Activated T-cell treated with anti-CD3 and anti-CD28 coated beads for 48 hours (primary cell): ENCODE results near the gene SENP1.
A peak's percentile ranks its signal among the peaks of the same experiment; 100 is the strongest.

Experiments used
- DNase-seq: peaks from one replicate; pipeline ENCODE4 v3.0.0-alpha.2; 2020; ENCODE audit warnings: low read depth

SENP1 gene

GRCh38 chr12:48017921-48018617, 87.8 kb downstream of the SENP1 start:
- DNase-seq: no peak

- DNase-seq: no peak
Measured at GRCh38 chr12:48017496-48017895, 88.4 kb downstream of the SENP1 start.

GRCh38 chr12:48016373-48017020, 89.4 kb downstream of the SENP1 start:
- no peak for DNase-seq

GRCh38 chr12:48015954-48016353, 89.9 kb downstream of the SENP1 start:
- no peak for DNase-seq

GRCh38 chr12:48015129-48015528, 90.8 kb downstream of the SENP1 start:
- DNase-seq: no peak

- no peak for DNase-seq
Measured at GRCh38 chr12:48013287-48013686, 92.6 kb downstream of the SENP1 start.

- DNase-seq: no peak
Measured at GRCh38 chr12:48012070-48012469, 93.8 kb downstream of the SENP1 start.

- DNase-seq: no peak
Measured at GRCh38 chr12:48010366-48010970, 95.4 kb downstream of the SENP1 start.

- no peak for DNase-seq
Measured at GRCh38 chr12:48009471-48009870, 96.4 kb downstream of the SENP1 start.

GRCh38 chr12:48008950-48009349, 96.9 kb downstream of the SENP1 start:
- DNase-seq: no peak

- DNase-seq: no peak
Measured at GRCh38 chr12:48008349-48008748, 97.5 kb downstream of the SENP1 start.

- DNase-seq: no peak
Measured at GRCh38 chr12:48007206-48007605, 98.7 kb downstream of the SENP1 start.

GRCh38 chr12:48005750-48006021, 100.2 kb downstream of the SENP1 start:
- no peak for DNase-seq

GRCh38 chr12:48005001-48005749, 100.7 kb downstream of the SENP1 start:
- no peak for DNase-seq

GRCh38 chr12:48004053-48004941, 101.6 kb downstream of the SENP1 start, which contains the start of gene COL2A1:
Gene COL2A1, minus strand, starts transcription at chr12:48004476. Its CDS starts 155 bp downstream, at chr12:48004321.
- peak; percentile 29 for DNase-seq

- DNase-seq: no peak
Measured at GRCh38 chr12:48003226-48004052, 102.4 kb downstream of the SENP1 start.

GRCh38 chr12:48002773-48003218, 103.1 kb downstream of the SENP1 start:
- no peak for DNase-seq

- DNase-seq: no peak
Measured at GRCh38 chr12:48002414-48002730, 103.5 kb downstream of the SENP1 start.

- DNase-seq: no peak
Measured at GRCh38 chr12:48001505-48002413, 104.1 kb downstream of the SENP1 start.
